Activated CD8-positive, alpha-beta memory T cell treated with anti-CD3 and anti-CD28 coated beads, Interleukin-2, amount 50 U/mL, for 48 hours (primary cell): ENCODE results near the gene LPP.

ENCODE experiments used
- DNase-seq: peaks from one replicate; pipeline ENCODE4 v3.0.0-alpha.2; 2020

The LPP gene

DNA sequence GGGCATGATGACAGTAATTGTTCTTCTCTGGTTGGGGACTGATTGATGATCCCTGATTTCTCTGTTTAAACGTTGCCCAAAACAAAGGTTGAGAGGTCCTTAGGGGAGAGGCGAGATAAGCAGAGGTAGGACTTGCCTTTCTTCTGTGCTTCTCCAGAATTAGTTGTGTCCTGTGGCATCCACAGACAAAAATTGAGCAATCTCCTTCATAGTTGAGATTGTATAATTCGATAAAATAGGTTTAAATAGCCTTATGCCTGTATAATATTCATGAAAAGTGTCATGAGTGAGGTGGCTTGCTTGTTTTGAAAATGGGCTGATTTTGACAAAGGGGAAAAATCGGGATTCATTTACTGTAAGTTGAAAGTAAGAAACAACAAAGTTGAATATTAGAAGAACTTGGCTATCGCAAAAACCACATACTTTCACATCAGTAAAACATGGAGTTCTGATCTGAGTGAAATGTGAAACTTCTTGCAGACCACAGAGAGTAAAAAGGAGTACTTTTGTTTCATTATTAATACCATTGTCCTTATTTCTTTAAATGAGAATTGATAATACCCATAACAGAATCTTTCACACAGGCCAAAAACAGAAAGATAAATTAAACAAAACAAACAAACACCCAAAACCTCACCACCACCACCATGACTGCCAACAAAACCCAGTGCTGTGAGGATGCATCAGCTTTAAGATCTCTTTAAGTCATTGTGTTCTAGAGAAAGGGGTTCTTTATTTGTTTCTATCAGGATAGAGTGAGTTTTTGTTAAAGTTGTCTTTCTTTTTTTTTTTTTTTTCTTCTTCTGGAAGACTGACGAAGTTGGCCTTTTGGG is 155.7 kb downstream of the LPP start:
- DNase-seq: no peak

GRCh38 chr3:188310270-188310710 is 156.3 kb downstream of the LPP start:
- DNase-seq: no peak

GRCh38 chr3:188315553-188315952 is 161.6 kb downstream of the LPP start:
- no peak for DNase-seq

GRCh38 chr3:188316021-188316722 is 162.2 kb downstream of the LPP start:
- DNase-seq: no peak

DNA sequence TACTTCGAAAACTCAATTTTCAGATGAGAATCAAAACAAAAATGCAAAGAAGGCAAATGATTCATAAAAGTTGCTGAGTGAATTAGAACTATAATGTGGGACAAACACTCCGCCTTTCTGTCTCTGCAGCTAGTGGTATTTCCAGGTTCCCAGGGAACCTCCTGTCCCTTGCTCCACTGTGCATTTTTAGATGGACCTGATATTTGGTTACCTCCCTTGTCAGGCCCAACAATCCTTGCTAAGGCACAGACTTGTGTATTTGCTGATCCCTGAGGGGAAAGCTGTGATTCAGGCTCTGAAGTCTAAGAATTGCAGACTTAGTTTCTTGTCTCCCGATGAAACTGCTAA is 162.7 kb downstream of the LPP start:
- DNase-seq: no peak

- DNase-seq: no peak
These were observed 165.6 kb downstream of the LPP start for GRCh38 chr3:188319569-188319968.

DNA sequence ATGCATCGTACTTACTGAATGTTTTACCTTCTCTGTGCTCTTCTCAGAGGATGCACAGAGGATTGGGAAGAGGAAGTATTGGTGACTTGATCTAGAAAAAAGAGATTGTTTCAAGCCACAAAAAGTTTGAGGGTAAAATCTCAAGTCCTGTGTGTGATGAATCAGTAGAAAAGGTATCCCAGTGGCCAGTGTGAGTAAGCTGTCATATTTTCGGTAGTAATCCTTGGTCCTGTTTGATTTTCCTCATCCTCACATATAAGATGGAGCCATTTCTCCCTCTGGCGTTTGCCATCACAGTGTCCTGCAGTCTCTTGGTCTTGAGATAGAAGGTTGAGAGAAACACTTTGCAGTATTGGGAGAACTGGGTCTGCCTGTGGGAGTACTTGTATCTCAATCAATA is 166.8 kb downstream of the LPP start:
- DNase-seq: no peak

DNA sequence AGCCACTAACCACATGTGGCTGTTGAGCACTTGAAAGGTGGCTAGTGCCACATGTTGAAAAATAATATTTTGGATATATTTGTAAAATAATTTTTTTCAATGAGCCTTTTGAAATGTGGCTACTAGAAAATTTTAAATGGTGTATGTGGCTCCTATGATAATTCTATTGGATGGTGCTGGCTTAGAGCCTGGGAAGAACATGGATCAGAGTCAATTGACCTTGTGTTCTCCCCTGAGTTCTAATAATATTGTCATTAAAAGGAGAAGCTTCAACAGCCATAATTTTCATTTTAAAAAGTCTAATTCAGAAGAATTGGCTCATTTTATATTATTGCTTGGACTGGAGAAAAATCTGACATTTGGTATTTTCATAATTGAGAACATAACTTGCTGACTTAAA is 167.3 kb downstream of the LPP start:
- no peak for DNase-seq

GRCh38 chr3:188322135-188322887 is 168.4 kb downstream of the LPP start:
- DNase-seq: no peak

- no peak for DNase-seq
These were observed 169.3 kb downstream of the LPP start for GRCh38 chr3:188323067-188323842.

GRCh38 chr3:188326111-188326510 is 172.2 kb downstream of the LPP start:
- DNase-seq: no peak

DNA sequence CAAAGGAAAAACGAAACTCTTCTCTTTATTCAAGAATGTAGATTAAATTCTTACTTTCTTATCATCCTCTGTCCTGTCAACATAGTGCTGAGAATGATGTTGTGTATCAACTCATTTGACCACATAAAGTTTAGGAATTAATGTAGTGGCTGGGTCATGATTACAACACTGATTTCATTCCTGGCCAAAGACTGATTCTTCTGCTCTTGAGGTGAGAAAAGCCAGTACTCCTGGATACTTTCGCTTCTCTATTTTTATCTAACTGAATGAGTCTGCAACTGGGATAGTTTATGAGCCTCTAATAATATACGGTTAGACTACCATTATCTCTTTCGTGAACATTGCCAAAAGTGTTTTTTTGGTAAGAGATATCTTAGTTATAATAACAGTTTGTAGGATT is 173.0 kb downstream of the LPP start:
- DNase-seq: no peak

DNA sequence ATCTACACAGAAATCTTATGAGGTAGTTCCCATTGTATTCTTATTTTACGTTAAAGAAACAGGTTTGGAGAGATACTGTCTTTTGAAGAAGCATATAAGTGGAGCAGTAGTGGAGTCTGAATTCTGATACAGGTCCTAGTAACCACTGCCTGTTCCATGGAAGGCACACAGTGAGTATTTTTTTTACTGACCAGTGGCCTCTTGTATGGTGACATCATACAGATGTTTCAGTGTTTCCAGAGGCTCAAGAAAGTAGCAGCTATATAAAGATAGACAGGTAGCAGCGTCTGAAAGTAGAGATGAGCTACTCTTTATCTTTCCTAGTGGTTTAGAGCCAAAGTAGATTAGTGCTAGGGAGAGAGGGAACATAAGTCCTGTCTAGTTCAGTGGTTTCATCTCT is 173.5 kb downstream of the LPP start:
- no peak for DNase-seq

GRCh38 chr3:188330138-188330537 is 176.2 kb downstream of the LPP start:
- DNase-seq: no peak

GRCh38 chr3:188331166-188331565 is 177.2 kb downstream of the LPP start:
- no peak for DNase-seq

DNA sequence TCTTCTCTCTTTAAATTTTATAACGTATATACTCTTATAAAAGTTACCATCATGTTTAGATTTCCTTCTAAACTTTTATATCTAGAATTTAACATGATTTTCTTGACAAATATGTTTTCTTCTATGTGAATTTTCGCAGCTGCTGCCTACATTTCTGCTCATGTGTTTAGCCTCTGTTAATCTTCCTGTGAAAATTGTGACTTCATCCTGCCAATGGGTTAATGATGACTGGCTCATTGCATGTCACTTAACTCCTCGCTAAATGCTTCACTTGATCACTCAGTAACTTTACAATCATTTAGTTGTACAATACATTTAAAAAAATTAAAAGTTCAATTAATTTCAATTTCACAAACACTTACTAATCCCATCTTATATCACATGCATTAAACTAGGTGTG is 178.1 kb downstream of the LPP start:
- DNase-seq: no peak

- DNase-seq: no peak
These were observed 181.7 kb downstream of the LPP start for GRCh38 chr3:188335656-188336055.

DNA sequence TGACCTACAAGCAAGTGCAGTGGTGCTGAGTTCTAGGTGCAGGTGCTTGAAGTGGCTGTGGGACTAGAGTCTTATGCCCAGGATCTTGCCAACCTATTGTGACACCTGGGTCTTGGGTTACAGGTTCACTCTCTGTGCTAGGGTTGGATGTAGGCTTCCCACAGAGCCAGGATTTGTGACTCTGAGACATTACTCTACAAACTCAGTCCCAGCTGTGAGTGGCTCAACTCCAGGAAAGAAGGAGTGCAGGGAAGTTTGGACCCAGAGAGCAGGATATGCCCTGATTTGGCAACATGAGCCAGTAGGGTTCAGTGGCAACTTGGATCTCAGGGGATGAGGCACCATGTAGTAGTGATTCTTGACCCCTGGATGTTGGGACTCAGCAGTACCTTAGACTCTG is 182.2 kb downstream of the LPP start:
- no peak for DNase-seq

DNA sequence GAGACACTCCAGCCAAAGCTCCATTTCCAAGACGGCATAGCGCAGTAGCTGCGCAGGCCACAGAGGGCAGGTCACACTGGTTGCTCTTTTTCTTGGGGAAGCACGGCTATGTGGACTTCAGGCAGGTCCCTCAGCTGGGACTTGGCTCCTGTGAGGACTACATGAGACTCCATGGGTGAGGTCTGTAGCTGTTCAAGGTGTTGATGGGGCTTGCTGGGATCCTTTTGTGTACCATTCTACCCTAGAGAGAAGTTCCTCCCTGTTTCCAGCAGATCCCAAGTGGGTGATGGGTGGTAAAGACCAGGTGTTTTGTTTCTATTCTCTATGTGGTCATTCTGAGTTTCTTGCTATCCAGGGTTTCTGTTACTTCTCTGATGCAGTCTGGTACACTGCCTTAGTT is 183.3 kb downstream of the LPP start:
- no peak for DNase-seq

DNA sequence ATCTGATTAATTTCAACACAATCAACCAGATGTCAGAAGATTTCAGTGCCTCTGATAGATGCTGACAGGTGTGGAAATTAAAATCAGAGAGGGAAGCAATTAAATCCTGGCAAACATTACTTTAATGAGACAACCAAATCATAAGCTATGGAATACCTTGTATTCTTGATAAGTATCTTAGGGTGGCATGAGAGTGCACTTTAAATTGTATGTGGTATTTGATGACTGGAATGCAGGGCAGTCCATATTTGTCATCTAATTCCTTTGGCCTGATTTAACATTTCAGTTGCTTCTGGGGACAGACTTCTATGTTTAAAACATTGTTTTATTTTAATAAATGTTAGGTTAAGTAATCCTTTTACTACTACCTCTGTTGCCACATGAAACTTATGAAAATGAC is 184.1 kb downstream of the LPP start:
- no peak for DNase-seq

DNA sequence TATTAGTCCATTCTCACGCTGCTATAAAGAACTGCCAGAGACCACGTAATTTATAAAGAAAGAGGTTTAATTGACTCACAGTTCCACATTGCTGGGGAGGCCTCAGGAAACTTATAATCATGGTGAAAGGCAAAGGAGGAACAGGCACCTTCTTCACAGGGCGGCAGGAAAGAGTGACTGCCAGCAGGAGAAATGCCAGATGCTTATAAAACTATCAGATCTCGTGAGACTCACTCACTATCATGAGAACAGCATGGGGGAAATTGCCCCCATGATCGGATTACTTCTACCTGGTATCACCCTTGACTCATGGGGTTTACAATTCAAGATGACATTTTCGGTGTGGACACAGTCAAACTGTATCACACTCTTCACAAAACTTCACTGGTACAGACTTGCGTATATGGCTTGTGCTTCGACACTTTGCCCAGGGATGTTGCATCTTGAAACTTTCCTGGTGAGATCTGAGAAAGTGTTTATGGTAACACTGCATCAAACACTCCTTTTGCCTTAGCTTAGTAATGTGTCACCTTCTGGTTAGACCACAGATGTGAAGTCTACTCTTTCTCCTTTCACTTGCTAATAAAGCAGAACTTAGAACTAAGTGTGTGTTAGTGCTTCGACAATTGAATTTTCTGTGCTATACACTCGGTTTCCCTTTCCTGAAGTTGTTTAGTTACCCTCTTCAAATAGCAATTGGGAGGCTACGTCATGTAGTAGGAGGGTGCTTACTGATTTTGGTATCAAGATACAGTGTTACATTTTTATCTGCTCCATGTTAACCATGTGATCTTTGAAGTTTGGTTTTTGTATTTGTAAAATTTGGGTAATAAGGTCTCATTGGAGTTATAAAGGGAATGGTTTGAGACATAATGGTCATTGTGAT is 185.7 kb downstream of the LPP start:
- DNase-seq: peak; percentile 79

DNA sequence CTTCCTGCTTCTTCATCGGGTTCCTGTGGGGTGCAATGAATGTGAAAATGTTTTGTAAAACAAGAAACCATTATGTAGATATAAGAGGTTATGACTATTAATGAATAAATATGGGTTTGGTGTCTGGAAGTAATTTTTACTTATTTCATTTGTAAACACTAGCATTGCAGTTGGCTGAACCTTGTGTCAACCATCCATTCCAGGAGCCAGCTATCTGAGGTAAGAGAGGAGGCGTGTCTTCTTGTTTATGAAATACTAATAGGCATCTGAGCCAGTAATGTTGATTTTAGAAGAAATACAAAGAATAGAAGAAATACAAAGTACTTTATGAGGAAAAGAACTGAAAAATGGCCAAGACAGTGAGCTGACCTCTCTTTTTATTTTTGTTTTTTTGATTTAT is 187.5 kb downstream of the LPP start:
- no peak for DNase-seq
